ENCODE data around the gene SLC16A1.

The SLC16A1 gene

DNA sequence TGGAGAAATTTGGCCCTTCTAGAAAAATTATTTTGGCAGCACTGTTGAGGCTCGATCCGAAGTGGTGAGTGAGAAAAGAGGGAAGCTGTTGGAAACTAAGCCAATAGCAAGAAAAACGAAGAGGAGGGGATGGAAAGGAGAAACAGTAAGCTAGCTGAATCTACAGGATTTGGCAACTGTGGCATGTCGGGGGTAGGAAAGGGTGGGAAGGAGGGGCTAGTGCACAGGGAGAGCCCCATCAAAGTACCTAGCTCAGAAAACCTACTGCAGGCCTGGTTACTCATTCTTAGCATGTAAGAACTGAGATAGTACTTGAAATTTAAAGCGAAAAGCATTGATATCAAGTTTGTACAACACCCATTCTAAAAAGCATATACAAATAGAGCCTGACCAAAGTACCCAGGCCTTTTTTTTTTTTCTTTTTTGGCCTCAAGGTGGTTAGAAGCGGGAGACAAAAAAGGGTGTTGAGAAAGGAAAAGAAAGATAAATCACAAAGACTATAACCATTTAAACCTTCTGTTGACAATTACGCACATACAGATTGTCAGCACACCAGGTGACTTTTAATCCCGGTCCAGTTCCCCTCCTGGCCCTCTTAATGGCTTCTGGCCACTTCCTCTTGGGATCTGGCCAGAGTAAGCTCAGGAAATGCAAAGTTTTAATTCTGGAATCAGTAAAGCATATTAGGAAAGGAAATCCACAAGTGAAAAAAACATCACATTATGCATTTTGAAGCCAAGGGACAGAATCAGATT lies 50.4 kb downstream of the SLC16A1 start:
- Histone ChIP-seq H2BK12ac (ENCODE audit: low read length) (no peak overlapping the region), H3K4me3 (ENCODE audit: low read length in 2 of 2) (no peak overlapping the region)

DNA sequence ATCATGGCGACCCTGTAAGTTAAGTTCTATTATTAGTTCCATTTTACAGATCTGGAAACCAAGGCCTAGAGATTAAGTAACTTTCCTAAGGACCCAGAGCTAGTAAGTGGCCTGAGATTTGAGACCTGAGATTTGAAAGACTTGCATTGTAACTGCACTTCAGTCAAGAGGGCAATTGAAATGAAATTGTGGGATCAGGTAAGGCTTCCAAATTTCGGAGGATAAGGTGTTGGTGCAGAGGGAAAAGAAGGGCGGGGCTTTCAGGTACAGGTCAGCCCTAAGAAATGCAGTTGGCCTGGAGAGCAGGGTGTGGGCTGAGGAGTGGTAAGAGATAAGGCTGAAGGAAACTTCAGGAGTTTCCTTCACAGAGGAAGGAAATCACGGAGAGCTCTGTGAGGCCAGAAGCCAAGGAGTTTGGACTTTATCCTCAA lies 51.1 kb downstream of the SLC16A1 start:
- no peak overlapping the region for H3K4me2 ChIP-seq (ENCODE audit: insufficient read depth, low read length, poor library complexity, severe bottlenecking)
- no peak overlapping the region for H2BK15ac ChIP-seq (ENCODE audit: low read length)
- H4K8ac ChIP-seq (ENCODE audit: low read depth, low read length) = no peak overlapping the region
- H2AFZ ChIP-seq (ENCODE audit: low read length) = no peak overlapping the region
- no peak overlapping the region for H3K14ac ChIP-seq (ENCODE audit: low read length)
- WGBS, 2 donors (ENCODE audit: extremely low coverage in 2 of 2, insufficient read length in 2 of 2, insufficient replicate concordance in 1 of 2) = no CpG with 5 or more reads among the region's 4 CpGs
- no peak overlapping the region for H3K27ac ChIP-seq (replicated peaks; ENCODE audit: low read length)
- H3K4me1 ChIP-seq (ENCODE audit: control insufficient read depth in 2 of 2, insufficient read depth in 1 of 2, low read depth in 1 of 2, low read length in 2 of 2) = no peaks in the 10 kb centered on the region
- H3K9me3 ChIP-seq (replicated peaks in 1 of 2; ENCODE audit: control insufficient read depth in 2 of 2, insufficient read depth in 1 of 2, low read depth in 1 of 2, low read length in 2 of 2) = peaks cover 3 to 7% of the 10 kb centered on the region in 2 donors
- no peaks in the 10 kb centered on the region for H3K27me3 ChIP-seq (ENCODE audit: control insufficient read depth in 3 of 3, insufficient read depth in 3 of 3, low read depth in 1 of 3, low read length in 3 of 3)
- no peaks in the 10 kb centered on the region for H3K79me1 ChIP-seq (ENCODE audit: low read depth, low read length)
- peaks cover 4 to 32% of the 10 kb centered on the region in 2 donors for H3K36me3 ChIP-seq (replicated peaks in 1 of 2; ENCODE audit: control insufficient read depth in 2 of 2, insufficient read depth in 2 of 2, low read length in 2 of 2)
- H4K91ac ChIP-seq (ENCODE audit: low read depth, low read length, poor library complexity) = no peak overlapping the region
- H3K4me3 ChIP-seq (ENCODE audit: low read length in 2 of 2) = no peak overlapping the region
- no peak overlapping the region for H2AK5ac ChIP-seq (ENCODE audit: low read depth, low read length)
- no peak overlapping the region for H3K23ac ChIP-seq (ENCODE audit: low read depth, low read length, poor library complexity)
- H3K4ac ChIP-seq (ENCODE audit: low read length) = no peak overlapping the region
- H2BK5ac ChIP-seq (ENCODE audit: low read length) = no peak overlapping the region
- no peak for DNase-seq (ENCODE audit: low spot score)
- no peak overlapping the region for H3K18ac ChIP-seq (ENCODE audit: low read length)
- no peak overlapping the region for H3K9ac ChIP-seq (ENCODE audit: low read depth, low read length, poor library complexity)
- no peak overlapping the region for H2BK12ac ChIP-seq (ENCODE audit: low read length)
- H2BK120ac ChIP-seq (ENCODE audit: low read depth, low read length) = no peak overlapping the region

More for the DNA sequence above, 50.4 kb downstream of the SLC16A1 start:
- H3K4me1 ChIP-seq (ENCODE audit: control insufficient read depth in 2 of 2, insufficient read depth in 1 of 2, low read depth in 1 of 2, low read length in 2 of 2) = peaks cover 0 to 4% of the 10 kb centered on the region in 2 donors
- H3K18ac ChIP-seq (ENCODE audit: low read length) = no peak overlapping the region
- no peak overlapping the region for H4K8ac ChIP-seq (ENCODE audit: low read depth, low read length)
- no peak overlapping the region for H2AFZ ChIP-seq (ENCODE audit: low read length)
- no peak overlapping the region for H3K9ac ChIP-seq (ENCODE audit: low read depth, low read length, poor library complexity)
- H3K23ac ChIP-seq (ENCODE audit: low read depth, low read length, poor library complexity) = no peak overlapping the region
- no peak overlapping the region for H3K14ac ChIP-seq (ENCODE audit: low read length)
- WGBS, 2 donors (ENCODE audit: extremely low coverage in 2 of 2, insufficient read length in 2 of 2, insufficient replicate concordance in 1 of 2) = no CpG with 5 or more reads among the region's 8 CpGs
- no peak overlapping the region for H3K4me2 ChIP-seq (ENCODE audit: insufficient read depth, low read length, poor library complexity, severe bottlenecking)
- H4K91ac ChIP-seq (ENCODE audit: low read depth, low read length, poor library complexity) = no peak overlapping the region
- H2AK5ac ChIP-seq (ENCODE audit: low read depth, low read length) = no peak overlapping the region
- no peak overlapping the region for H2BK5ac ChIP-seq (ENCODE audit: low read length)
- no peaks in the 10 kb centered on the region for H3K79me1 ChIP-seq (ENCODE audit: low read depth, low read length)
- no peak overlapping the region for H2BK15ac ChIP-seq (ENCODE audit: low read length)
- H3K4ac ChIP-seq (ENCODE audit: low read length) = no peak overlapping the region
- H3K27ac ChIP-seq (replicated peaks; ENCODE audit: low read length) = no peak overlapping the region
- no peak for DNase-seq (ENCODE audit: low spot score)
- H3K27me3 ChIP-seq (ENCODE audit: control insufficient read depth in 3 of 3, insufficient read depth in 3 of 3, low read depth in 1 of 3, low read length in 3 of 3) = no peaks in the 10 kb centered on the region
- H3K9me3 ChIP-seq (replicated peaks in 1 of 2; ENCODE audit: control insufficient read depth in 2 of 2, insufficient read depth in 1 of 2, low read depth in 1 of 2, low read length in 2 of 2) = peaks cover 3 to 7% of the 10 kb centered on the region in 2 donors
- H2BK120ac ChIP-seq (ENCODE audit: low read depth, low read length) = no peak overlapping the region
- peaks cover 4 to 40% of the 10 kb centered on the region in 2 donors for H3K36me3 ChIP-seq (replicated peaks in 1 of 2; ENCODE audit: control insufficient read depth in 2 of 2, insufficient read depth in 2 of 2, low read length in 2 of 2)

DNA sequence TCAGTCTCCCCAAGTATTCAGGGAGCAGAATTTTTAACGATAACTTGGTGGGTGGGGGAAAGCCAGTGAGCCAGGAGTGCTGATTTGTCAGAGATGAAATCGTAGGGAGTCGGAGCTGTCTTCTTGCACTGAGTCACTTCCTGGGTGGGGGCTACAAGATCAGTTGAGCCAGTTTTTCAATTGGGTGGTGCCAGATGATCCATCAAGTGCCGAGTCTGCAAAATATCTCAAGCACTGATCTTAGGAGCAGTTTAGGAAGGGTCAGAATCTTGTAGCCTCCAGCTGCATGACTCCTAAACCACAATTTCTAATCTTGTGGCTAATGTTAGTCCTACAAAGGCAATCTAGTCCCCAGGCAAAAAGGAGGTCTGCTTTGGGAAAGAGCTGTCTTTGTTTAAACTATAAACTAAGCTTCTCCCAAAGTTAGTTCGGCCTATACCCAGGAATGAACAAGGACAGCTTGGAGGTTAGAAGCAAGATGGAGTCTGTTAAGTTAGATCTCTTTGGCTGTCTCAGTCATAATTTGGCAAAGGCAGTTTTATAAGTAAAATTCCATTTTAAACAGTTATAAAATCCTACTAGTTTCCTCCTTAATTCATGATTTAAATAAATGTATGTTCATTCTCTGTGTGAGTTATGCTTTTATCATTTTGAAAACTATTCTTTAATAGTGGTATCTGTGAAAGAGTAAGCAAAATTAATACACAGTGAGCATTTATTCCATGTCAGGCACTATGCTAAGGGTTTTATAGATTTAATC lies 51.7 kb downstream of the SLC16A1 start:
- no peak overlapping the region for H4K8ac ChIP-seq (ENCODE audit: low read depth, low read length)
- H3K27me3 ChIP-seq (ENCODE audit: control insufficient read depth in 3 of 3, insufficient read depth in 3 of 3, low read depth in 1 of 3, low read length in 3 of 3) = no peaks in the 10 kb centered on the region
- no peaks in the 10 kb centered on the region for H3K4me1 ChIP-seq (ENCODE audit: control insufficient read depth in 2 of 2, insufficient read depth in 1 of 2, low read depth in 1 of 2, low read length in 2 of 2)
- H3K36me3 ChIP-seq (replicated peaks in 1 of 2; ENCODE audit: control insufficient read depth in 2 of 2, insufficient read depth in 2 of 2, low read length in 2 of 2) = peaks cover 4 to 29% of the 10 kb centered on the region in 2 donors
- no peak for DNase-seq (ENCODE audit: low spot score)
- peaks cover 3 to 7% of the 10 kb centered on the region in 2 donors for H3K9me3 ChIP-seq (replicated peaks in 1 of 2; ENCODE audit: control insufficient read depth in 2 of 2, insufficient read depth in 1 of 2, low read depth in 1 of 2, low read length in 2 of 2)
- no peak overlapping the region for H2AFZ ChIP-seq (ENCODE audit: low read length)
- no peak overlapping the region for H3K27ac ChIP-seq (replicated peaks; ENCODE audit: low read length)
- WGBS, 2 donors (ENCODE audit: extremely low coverage in 2 of 2, insufficient read length in 2 of 2, insufficient replicate concordance in 1 of 2) = no CpG with 5 or more reads among the region's 5 CpGs
- H3K18ac ChIP-seq (ENCODE audit: low read length) = no peak overlapping the region
- no peak overlapping the region for H3K4ac ChIP-seq (ENCODE audit: low read length)
- no peak overlapping the region for H2BK12ac ChIP-seq (ENCODE audit: low read length)
- no peak overlapping the region for H3K4me3 ChIP-seq (ENCODE audit: low read length in 2 of 2)
- no peaks in the 10 kb centered on the region for H3K79me1 ChIP-seq (ENCODE audit: low read depth, low read length)
- H2BK15ac ChIP-seq (ENCODE audit: low read length) = no peak overlapping the region
- no peak overlapping the region for H3K14ac ChIP-seq (ENCODE audit: low read length)
- no peak overlapping the region for H3K23ac ChIP-seq (ENCODE audit: low read depth, low read length, poor library complexity)
- no peak overlapping the region for H3K4me2 ChIP-seq (ENCODE audit: insufficient read depth, low read length, poor library complexity, severe bottlenecking)
- no peak overlapping the region for H2AK5ac ChIP-seq (ENCODE audit: low read depth, low read length)
- H2BK120ac ChIP-seq (ENCODE audit: low read depth, low read length) = no peak overlapping the region
- H2BK5ac ChIP-seq (ENCODE audit: low read length) = no peak overlapping the region
- H4K91ac ChIP-seq (ENCODE audit: low read depth, low read length, poor library complexity) = no peak overlapping the region
- no peak overlapping the region for H3K9ac ChIP-seq (ENCODE audit: low read depth, low read length, poor library complexity)

DNA sequence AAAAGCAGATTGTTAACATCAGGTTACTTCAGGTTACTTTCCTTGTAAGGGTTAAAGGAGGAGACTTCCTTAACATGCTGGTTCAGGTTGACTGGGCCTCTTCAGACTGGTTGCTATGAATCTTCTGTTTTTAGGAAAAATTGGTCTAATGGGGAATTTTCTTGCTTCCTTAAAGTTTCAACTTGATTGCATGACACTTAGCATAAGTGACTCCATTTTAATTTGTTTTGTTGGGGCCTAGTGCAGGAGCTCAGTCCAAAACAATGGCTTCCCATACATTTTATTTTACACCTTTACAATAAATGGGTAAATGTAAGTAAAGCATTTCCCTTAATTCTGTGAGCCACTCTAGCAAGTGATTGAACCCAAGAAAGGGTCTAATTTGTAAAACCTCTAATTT lies 53.8 kb downstream of the SLC16A1 start:
- Histone ChIP-seq H4K8ac (ENCODE audit: low read depth, low read length) (no peak overlapping the region), H2BK15ac (ENCODE audit: low read length) (no peak overlapping the region), H2BK12ac (ENCODE audit: low read length) (no peak overlapping the region), H3K23ac (ENCODE audit: low read depth, low read length, poor library complexity) (no peak overlapping the region), H2AK5ac (ENCODE audit: low read depth, low read length) (no peak overlapping the region), H3K4me3 (ENCODE audit: low read length in 2 of 2) (no peak overlapping the region), H3K4me2 (ENCODE audit: insufficient read depth, low read length, poor library complexity, severe bottlenecking) (no peak overlapping the region), H3K9ac (ENCODE audit: low read depth, low read length, poor library complexity) (no peak overlapping the region), H3K27me3 (ENCODE audit: control insufficient read depth in 3 of 3, insufficient read depth in 3 of 3, low read depth in 1 of 3, low read length in 3 of 3) (no peaks in the 10 kb centered on the region), H3K4me1 (ENCODE audit: control insufficient read depth in 2 of 2, insufficient read depth in 1 of 2, low read depth in 1 of 2, low read length in 2 of 2) (no peaks in the 10 kb centered on the region), H3K4ac (ENCODE audit: low read length) (no peak overlapping the region), H3K9me3 (replicated peaks in 1 of 2; ENCODE audit: control insufficient read depth in 2 of 2, insufficient read depth in 1 of 2, low read depth in 1 of 2, low read length in 2 of 2) (peaks cover 0 to 3% of the 10 kb centered on the region in 2 donors), H2AFZ (ENCODE audit: low read length) (no peak overlapping the region), H3K18ac (ENCODE audit: low read length) (no peak overlapping the region), H3K27ac (replicated peaks; ENCODE audit: low read length) (no peak overlapping the region), H4K91ac (ENCODE audit: low read depth, low read length, poor library complexity) (no peak overlapping the region), H3K14ac (ENCODE audit: low read length) (no peak overlapping the region), H2BK120ac (ENCODE audit: low read depth, low read length) (no peak overlapping the region), H3K36me3 (replicated peaks in 1 of 2; ENCODE audit: control insufficient read depth in 2 of 2, insufficient read depth in 2 of 2, low read length in 2 of 2) (peaks cover 0 to 11% of the 10 kb centered on the region in 2 donors), H3K79me1 (ENCODE audit: low read depth, low read length) (no peaks in the 10 kb centered on the region), H2BK5ac (ENCODE audit: low read length) (no peak overlapping the region)
- no peak for DNase-seq (ENCODE audit: low spot score)

Measured in neuronal stem cell (in vitro differentiated cells).